HCT116 (cell line): ENCODE results near the gene THAP8. TPM values are rescaled to one million over a fixed set of nuclear protein-coding genes. Genes with fewer than 3 reads are reported as not detected.

Source experiments
- ATAC-seq: fragments of 200-7000 bp; cut with Tn5 transposase; 2 replicates; pipeline ENCODE4 v1.9.1; 2020; ENCODE audit warnings: mild to moderate bottlenecking, moderate library complexity
- BruUV-seq: library from RNA; stranded (reverse); fragments of 400-500 nt; replicated peaks from 2 replicates; lab custom pipeline; 2021; lab: Mats Ljungman, UMichigan
- CTCF ChIA-PET: fragments of 300-600 bp; sonication (Branson Sonifier 250); formaldehyde crosslinking; loops from one replicate; lab custom pipeline; 2021; ENCODE audit warnings: antibody characterized with exemption; lab: Charles Lee
- POLR2A ChIA-PET: fragments of 300-600, 350-600 bp; sonication (Branson Sonifier 250); formaldehyde crosslinking; loops from one replicate; lab custom pipeline; 2021; ENCODE audit warnings: antibody characterized with exemption; lab: Charles Lee
- RAD21 ChIA-PET, 2 experiments: fragments of 300-600 bp; sonication (Branson Sonifier 250); formaldehyde crosslinking; loops; one replicate each; lab custom pipeline; 2023; ENCODE audit warnings: low total read pairs in 2 of 2; ENCODE audit not compliant: uncharacterized antibody in 2 of 2, unreplicated experiment in 2 of 2, low non-redundant PET in 1 of 2; lab: Charles Lee
- DNase-seq: peaks from one replicate; pipeline ENCODE4 v3.0.0-alpha.2; 2010; ENCODE audit warnings: low read depth, low spot score
- H2AFZ ChIP-seq: fragments of 200-600 bp; shearing (Covaris generic), sonication (generic); 2 replicates; pipeline ENCODE4 v1.6.1; 2017; ENCODE audit warnings: low read depth, mixed run types, mixed read lengths, antibody characterized with exemption, low read length; ENCODE audit not compliant: poor library complexity, severe bottlenecking
- H3K27ac ChIP-seq: 2 replicates; pipeline ENCODE4 v1.5.1; 2012; ENCODE audit warnings: low read depth, low read length
- H3K27me3 ChIP-seq: fragments of 200-600 bp; sonication (generic); 2 replicates; pipeline ENCODE4 v1.6.1; 2016; ENCODE audit warnings: mixed run types, low read length, mixed read lengths; ENCODE audit not compliant: insufficient read depth
- H3K36me3 ChIP-seq, 2 experiments: fragments of 200-500 bp in 1 of 2; fragments of 200-600 bp in 1 of 2; sonication (Bioruptor generic) in 1 of 2; sonication (generic) in 1 of 2; 2 replicates each; pipeline versions ENCODE4 v1.5.1 to v1.6.1; 2014 to 2016; ENCODE audit warnings: low read length in 2 of 2, inconsistent platforms in 1 of 2, mixed read lengths in 1 of 2, mixed run types in 1 of 2; ENCODE audit not compliant: insufficient read depth in 2 of 2, control insufficient read depth in 1 of 2
- H3K4me1 ChIP-seq, 2 experiments: fragments of 200-600 bp in 1 of 2; sonication (generic) in 1 of 2; 2 replicates each; pipeline versions ENCODE4 v1.5.1 to v1.6.1; 2012 to 2017; ENCODE audit warnings: low read length in 2 of 2, inconsistent platforms in 1 of 2, mild to moderate bottlenecking in 1 of 2, mixed read lengths in 1 of 2, mixed run types in 1 of 2, moderate library complexity in 1 of 2; ENCODE audit not compliant: insufficient read depth in 2 of 2, control insufficient read depth in 1 of 2
- H3K4me2 ChIP-seq: fragments of 200-600 bp; sonication (generic); 2 replicates; pipeline ENCODE4 v1.6.1; 2017; ENCODE audit warnings: mixed run types, low read length, mixed read lengths
- H3K4me3 ChIP-seq, 2 experiments: fragments of 200-600 bp in 1 of 2; sonication (generic) in 1 of 2; replicated peaks in 1 of 2; 2 replicates each; pipeline ENCODE4 v1.5.1; 2011 to 2016; ENCODE audit warnings: low read length in 2 of 2, control low read depth in 1 of 2, low read depth in 1 of 2, mild to moderate bottlenecking in 1 of 2, mixed read lengths in 1 of 2, mixed run types in 1 of 2
- H3K79me2 ChIP-seq: fragments of 200-600 bp; sonication (generic); 2 replicates; pipeline ENCODE4 v1.6.1; 2017; ENCODE audit warnings: mild to moderate bottlenecking, mixed run types, low read length, moderate library complexity, mixed read lengths; ENCODE audit not compliant: insufficient read depth
- H3K9ac ChIP-seq: fragments of 200-600 bp; sonication (generic); 2 replicates; pipeline ENCODE4 v1.6.1; 2016; ENCODE audit warnings: low read length, mixed read lengths
- H3K9me2 ChIP-seq: fragments of 200-600 bp; sonication (generic), shearing (Covaris generic); 2 replicates; pipeline ENCODE4 v1.6.1; 2017; ENCODE audit warnings: mixed run types, mild to moderate bottlenecking, moderate library complexity; ENCODE audit not compliant: insufficient read depth
- H3K9me3 ChIP-seq, 2 experiments: fragments of 200-500 bp in 1 of 2; fragments of 200-600 bp in 1 of 2; sonication (Bioruptor generic) in 1 of 2; sonication (generic) in 1 of 2; 2 replicates each; pipeline ENCODE4 v1.6.1; 2014 to 2017; ENCODE audit warnings: low read length in 2 of 2, mixed read lengths in 2 of 2, inconsistent platforms in 1 of 2, low read depth in 1 of 2, mild to moderate bottlenecking in 1 of 2, mixed run types in 1 of 2, moderate library complexity in 1 of 2; ENCODE audit not compliant: control insufficient read depth in 1 of 2, insufficient read depth in 1 of 2
- H4K20me1 ChIP-seq: fragments of 200-600 bp; sonication (generic), shearing (Covaris generic); 2 replicates; pipeline ENCODE4 v1.6.1; 2017; ENCODE audit warnings: mixed run types, mild to moderate bottlenecking, moderate library complexity; ENCODE audit not compliant: insufficient read depth
- ATF3 ChIP-seq: IDR thresholded peaks from 2 replicates; pipeline ENCODE4 v1.6.1; 2012
- EZH2 ChIP-seq: fragments of 200-600 bp; sonication (generic); IDR thresholded peaks from 2 replicates; pipeline ENCODE4 v1.6.1; 2017; ENCODE audit warnings: antibody characterized with exemption, mixed run types
- EZH2phosphoT487 ChIP-seq: fragments of 200-600 bp; IDR thresholded peaks from 2 replicates; pipeline ENCODE4 v1.6.1; 2018; ENCODE audit warnings: antibody characterized with exemption, borderline replicate concordance
- FOSL1 ChIP-seq: IDR thresholded peaks from 2 replicates; pipeline ENCODE4 v1.6.1; 2012; ENCODE audit warnings: low read depth
- YY1 ChIP-seq: IDR thresholded peaks from 2 replicates; pipeline ENCODE4 v1.6.1; 2011; ENCODE audit warnings: low read length, low read depth, moderate library complexity, mild to moderate bottlenecking; ENCODE audit not compliant: insufficient replicate concordance; ENCODE audit errors: extremely low read depth
- ZFX ChIP-seq: fragments of 450-650 bp; IDR thresholded peaks from 2 replicates; pipeline ENCODE4 v1.6.1; 2017
- intact Hi-C: fragments of 100-400 bp; cut with micrococcal nuclease; formaldehyde crosslinking; loops from 2 replicates; pipeline ENCODE4 v1.10.0; 2022
- total RNA-seq: library from RNA; stranded (reverse); gene quantifications from one replicate; pipeline ENCODE4 v1.2.1, GENCODE V29; 2021; ENCODE audit not compliant: unreplicated experiment

The THAP8 gene
- total RNA-seq, 1 experiment from 2014 or later, result 1.7 TPM

GRCh38 chr19:36013280-36014011, 40.6 kb downstream of the THAP8 start:
- ATAC-seq, result no peak
- H2AFZ ChIP-seq, result no peak overlapping the region

GRCh38 chr19:36010402-36010801, 43.7 kb downstream of the THAP8 start:
- Histone ChIP-seq H3K9ac (no peak overlapping the region), H3K4me3 (no peak overlapping the region), H3K4me2 (peak overlapping the region; percentile 100; the same call in 1 of the 2 replicates), H3K4me1 (peaks cover 18 to 43% of the 10 kb centered on the region in 2 experiments), H3K36me3 (no peaks in the 10 kb centered on the region), H3K27ac (no peak overlapping the region), H2AFZ (no peak overlapping the region), H3K79me2 (peaks cover 27% of the 10 kb centered on the region), H3K9me2 (no peaks in the 10 kb centered on the region), H3K27me3 (no peaks in the 10 kb centered on the region)
- ATAC-seq, result no peak
- BruUV-seq, result no TSS peak
- CTCF ChIA-PET, result no interaction called here
- no peak for TF ChIP-seq EZH2
- TF ChIP-seq FOSL1, result no peak
- no peak for TF ChIP-seq YY1
- TF ChIP-seq ATF3, result no peak
- TF ChIP-seq, all 23 proteins: peak for 0
- Histone ChIP-seq H4K20me1 (no peaks in the 10 kb centered on the region), H3K9me3 (no peaks in the 10 kb centered on the region)
- intact Hi-C loops, result no loop called here
- no peak for DNase-seq
- RAD21 ChIA-PET, result no interaction called here
- POLR2A ChIA-PET, result no interaction called here

More at GRCh38 chr19:36013280-36014011, 40.6 kb downstream of the THAP8 start:
- Histone ChIP-seq H4K20me1 (no peaks in the 10 kb centered on the region), H3K27ac (peak overlapping the region; percentile 61), H3K4me3 (peak overlapping the region; percentile 76 to 77), H3K4me2 (peak overlapping the region; percentile 96), H3K79me2 (peaks cover 14% of the 10 kb centered on the region), H3K27me3 (no peaks in the 10 kb centered on the region), H3K9me3 (no peaks in the 10 kb centered on the region), H3K9ac (peak overlapping the region; percentile 86), H3K36me3 (no peaks in the 10 kb centered on the region; a peak in 1 of 4 replicates), H3K9me2 (no peaks in the 10 kb centered on the region), H3K4me1 (peaks cover 14 to 34% of the 10 kb centered on the region in 2 experiments)
- TSS peak; percentile 65 for BruUV-seq
- POLR2A ChIA-PET, result interaction anchor here (0.6 to 1.0 kb wide), 5 partner anchors 10 to 115 kb away, joined by 3 to 5 read pairs (median 4); no protein-coding TSS in a partner anchor
- DNase-seq, result no peak
- intact Hi-C loops, result no loop called here
- TF ChIP-seq ZFX (0 out of 2 replicates have a peak, but pooled peaks have one; percentile 19), EZH2phosphoT487 (no peak)
- RAD21 ChIA-PET, result interaction anchor here in 1 of 2 experiments (0.7 kb wide), 1 partner anchor 40 kb away, joined by 6 read pairs; the partner anchor contains the start of gene THAP8
- CTCF ChIA-PET, result interaction anchor here (0.6 to 1.2 kb wide), 3 partner anchors 40 to 167 kb away, joined by 3 to 4 read pairs (median 3); partner anchors contain the start of gene THAP8
